RPMI7951 (cell line): ENCODE results near the gene CDK13. TPM values are rescaled to one million over a fixed set of nuclear protein-coding genes. Genes with fewer than 3 reads are reported as not detected.

Source experiments
- DNase-seq: peaks from one replicate; pipeline ENCODE4 v3.0.0-alpha.2; 2012; ENCODE audit warnings: low read depth
- total RNA-seq: library from RNA; depleted of rRNA; stranded (reverse); fragments of >200 nt; shearing (Covaris generic); gene quantifications from 2 replicates; pipeline ENCODE4 v1.2.3, GENCODE V29; 2014

Gene CDK13
- total RNA-seq, 1 experiment from 2014 or later = 43.1 TPM

- peak; percentile 14 for DNase-seq
Observed at GRCh38 chr7:40008223-40008815, 58.3 kb downstream of the CDK13 start.

- no peak for DNase-seq
Observed at GRCh38 chr7:40009301-40009700, 59.2 kb downstream of the CDK13 start.

- DNase-seq = no peak
Observed at GRCh38 chr7:40014376-40014775, 64.3 kb downstream of the CDK13 start.

DNA sequence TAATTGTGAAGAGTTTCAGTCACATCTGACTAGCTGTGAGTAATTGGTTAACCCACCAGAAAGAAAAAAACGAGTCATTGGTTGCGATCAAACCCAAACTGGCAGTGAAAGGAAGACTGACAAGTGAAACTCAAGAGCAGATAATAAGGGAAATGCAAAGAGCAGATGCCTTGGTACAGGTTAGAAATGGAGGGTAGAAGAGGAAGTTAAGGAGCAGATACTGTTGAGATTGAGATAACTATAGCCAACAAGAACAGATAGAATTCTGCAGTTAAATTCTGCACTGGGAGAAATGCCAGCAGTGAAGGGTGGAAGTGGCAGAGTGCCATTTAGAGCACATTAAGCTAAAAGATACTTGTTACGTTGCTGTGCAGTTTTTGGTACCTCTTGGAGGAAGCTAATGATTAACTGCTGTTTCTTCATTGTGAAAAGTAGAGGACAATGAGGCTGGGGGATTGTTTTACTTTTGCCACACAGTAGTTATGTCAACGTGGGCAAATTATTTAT is 65.8 kb downstream of the CDK13 start:
- peak; percentile 26 for DNase-seq

GRCh38 chr7:40019558-40019957 is 69.5 kb downstream of the CDK13 start:
- no peak for DNase-seq

DNA sequence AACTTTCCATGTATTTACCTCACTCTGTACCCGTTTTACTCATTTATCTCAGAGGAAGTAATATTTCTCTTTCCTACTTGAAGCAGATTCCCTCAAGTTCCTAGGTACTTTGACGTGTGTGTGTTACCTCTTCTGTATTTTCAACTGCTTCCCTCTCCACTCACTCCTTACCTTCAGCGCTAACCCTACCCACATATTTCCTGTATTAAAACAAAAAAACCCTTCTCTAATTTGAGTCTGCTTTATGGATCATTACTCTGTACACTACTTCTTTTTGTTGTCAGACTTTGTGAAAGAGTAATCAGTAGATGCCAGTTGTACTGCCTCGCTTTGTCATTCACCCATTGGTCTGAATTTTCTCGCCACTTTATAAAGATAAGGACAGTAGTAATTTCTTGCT is 74.0 kb downstream of the CDK13 start:
- no peak for DNase-seq

- no peak for DNase-seq
Observed at GRCh38 chr7:40024841-40025240, 74.8 kb downstream of the CDK13 start.

DNA sequence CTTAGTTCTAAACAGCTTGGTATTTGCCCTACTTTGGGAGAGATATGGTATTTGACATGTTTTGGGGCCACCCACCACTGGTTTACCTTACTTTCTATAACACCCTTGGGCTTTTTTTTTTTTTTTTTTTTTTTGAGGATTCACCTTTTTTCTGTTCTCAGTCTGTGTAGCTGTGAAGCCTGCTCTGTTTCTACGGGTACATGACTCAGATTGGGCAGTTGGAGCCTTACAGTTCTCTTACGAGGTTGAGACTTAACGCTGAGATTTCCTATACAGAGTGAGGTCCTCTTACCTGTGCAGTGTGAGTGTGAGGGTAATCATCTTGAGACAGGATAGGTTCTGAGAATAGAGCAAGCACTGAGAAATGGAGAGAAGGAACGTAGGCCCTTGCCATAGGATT is 77.5 kb downstream of the CDK13 start:
- DNase-seq = no peak

- no peak for DNase-seq
Observed at GRCh38 chr7:40033826-40034225, 83.8 kb downstream of the CDK13 start.

- no peak for DNase-seq
Observed at GRCh38 chr7:40041456-40041855, 91.4 kb downstream of the CDK13 start.

GRCh38 chr7:40043164-40043563 is 93.1 kb downstream of the CDK13 start:
- no peak for DNase-seq

DNA sequence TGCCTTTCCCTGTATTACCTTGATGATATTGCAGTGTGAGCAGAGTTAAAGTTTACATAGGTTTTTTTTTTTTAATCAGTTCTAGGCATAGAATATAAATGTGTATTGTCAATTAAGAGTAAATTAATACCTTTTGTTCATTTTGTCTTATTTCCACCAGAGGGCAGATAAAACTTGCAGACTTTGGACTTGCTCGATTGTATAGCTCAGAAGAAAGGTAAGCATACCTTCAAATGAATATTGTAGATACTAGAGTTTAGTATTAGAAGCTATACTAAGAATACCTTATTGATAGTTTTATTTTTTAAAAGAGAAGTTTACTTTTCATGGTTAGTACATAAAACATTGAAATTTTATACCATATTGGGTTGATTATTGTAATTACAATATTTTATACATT is 97.6 kb downstream of the CDK13 start:
- DNase-seq = no peak

DNA sequence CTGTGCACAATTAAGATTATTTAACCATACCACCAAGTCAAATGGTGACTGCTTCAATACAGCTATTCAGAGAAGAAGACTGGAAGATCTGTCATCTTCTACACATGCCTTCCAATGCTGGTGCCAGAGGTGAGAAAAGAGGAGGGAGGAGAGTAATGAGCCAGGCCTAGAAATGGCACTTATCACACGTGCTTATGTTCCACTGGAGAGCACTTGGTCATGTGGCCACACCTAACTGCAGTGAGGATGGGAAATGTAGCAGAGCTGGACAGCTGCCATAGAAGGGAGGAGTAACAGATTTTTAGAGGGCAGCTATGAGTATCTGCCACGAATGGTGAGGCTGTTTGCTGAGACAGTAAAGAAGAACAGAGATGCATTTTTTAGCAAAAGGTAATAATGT is 107.2 kb downstream of the CDK13 start:
- peak; percentile 67 for DNase-seq

DNA sequence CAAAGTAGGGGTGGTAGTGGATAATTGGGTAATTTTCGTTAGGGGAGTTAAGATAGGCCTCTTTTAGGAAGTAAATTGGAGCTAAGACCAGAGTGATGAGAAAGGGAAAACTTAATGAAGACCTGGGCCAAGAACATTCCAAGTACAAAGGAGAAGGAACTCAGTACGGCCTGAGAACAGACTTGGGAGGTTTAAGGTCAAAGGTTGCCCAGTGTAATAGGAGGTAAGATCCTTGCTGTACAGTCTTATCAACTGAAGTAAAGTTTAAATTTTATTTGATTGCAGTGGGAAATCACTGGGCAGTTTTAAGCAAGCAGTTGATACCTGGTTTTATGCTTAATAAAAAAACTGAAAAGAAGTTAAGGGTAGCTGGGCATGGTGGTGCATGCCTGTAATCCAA is 108.0 kb downstream of the CDK13 start:
- DNase-seq = no peak

DNA sequence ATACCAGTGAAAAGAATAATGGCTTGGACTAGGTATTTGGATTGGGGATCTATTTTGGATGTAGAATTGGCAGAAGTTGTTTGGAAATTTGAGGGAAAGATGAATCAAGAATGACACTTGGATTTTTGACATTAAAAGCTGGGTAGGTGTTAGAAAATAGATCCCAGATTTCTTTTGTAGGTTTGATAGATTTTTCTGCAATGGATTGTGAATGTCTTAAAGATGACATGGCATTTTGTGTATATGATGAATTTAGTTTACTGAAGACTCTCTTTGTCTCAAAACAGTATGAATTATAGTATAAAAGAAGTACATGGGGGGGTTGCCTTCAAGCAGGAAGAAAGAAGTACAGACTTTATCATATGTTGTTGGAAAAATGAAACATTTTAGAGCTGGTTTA is 108.6 kb downstream of the CDK13 start:
- peak; percentile 14 for DNase-seq

DNA sequence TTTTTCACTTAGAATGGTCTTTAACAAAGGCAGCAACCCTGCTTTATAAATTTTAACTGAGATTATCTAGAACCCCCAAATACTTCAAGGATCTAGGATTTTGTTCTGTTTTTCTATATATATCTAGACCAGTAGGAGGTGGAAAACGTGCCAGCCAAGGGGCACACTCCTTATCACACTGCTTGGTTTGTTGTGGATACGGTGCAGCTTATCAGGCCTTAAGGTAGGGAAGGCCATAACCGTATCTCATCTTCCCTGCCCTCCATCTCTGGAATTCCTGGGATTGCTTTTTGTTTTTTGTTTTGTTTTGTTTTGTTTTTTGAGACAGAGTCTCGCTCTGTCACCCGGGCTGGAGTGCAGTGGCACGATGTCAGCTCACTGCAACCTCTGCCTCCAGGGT is 109.0 kb downstream of the CDK13 start:
- DNase-seq = peak; percentile 9

- DNase-seq = no peak
Observed at GRCh38 chr7:40072268-40072667, 122.2 kb downstream of the CDK13 start.

GRCh38 chr7:40073239-40073638 is 123.2 kb downstream of the CDK13 start:
- DNase-seq = no peak

DNA sequence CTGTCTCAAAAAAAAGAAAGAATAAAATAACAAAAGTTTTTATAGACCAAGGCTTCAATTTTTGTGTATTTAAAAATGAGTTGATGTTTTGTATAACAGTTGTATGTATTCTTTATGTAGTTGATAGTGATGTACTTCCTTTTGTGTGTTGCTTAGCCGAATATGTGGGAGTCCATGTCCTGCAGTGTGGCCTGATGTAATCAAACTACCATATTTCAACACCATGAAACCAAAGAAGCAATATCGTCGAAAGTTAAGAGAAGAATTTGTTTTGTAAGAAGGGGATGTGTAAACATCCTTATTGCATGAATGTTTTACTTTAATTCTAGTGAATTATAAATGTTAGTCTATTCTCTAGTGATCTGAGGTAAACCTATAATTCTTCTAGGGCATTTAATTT is 127.8 kb downstream of the CDK13 start:
- no peak for DNase-seq

DNA sequence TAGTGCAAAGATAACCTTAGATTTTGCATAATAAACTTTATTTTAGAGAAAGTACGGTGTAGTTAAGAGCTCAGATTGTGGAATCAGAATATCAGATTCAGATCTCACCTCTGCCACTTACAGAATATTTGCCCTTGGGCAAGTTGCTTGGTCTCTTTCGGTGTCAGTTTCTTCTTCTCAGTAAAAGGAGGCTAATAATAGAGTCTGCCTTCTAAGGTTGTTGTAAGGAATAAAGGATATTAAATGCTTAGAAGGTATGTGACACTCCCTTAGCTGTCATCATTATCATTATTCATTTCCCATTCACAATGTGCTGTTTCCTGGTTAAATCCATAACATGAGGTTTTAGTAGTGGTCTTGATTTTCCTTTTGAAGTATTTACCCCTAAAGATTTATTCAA is 142.1 kb downstream of the CDK13 start:
- no peak for DNase-seq

DNA sequence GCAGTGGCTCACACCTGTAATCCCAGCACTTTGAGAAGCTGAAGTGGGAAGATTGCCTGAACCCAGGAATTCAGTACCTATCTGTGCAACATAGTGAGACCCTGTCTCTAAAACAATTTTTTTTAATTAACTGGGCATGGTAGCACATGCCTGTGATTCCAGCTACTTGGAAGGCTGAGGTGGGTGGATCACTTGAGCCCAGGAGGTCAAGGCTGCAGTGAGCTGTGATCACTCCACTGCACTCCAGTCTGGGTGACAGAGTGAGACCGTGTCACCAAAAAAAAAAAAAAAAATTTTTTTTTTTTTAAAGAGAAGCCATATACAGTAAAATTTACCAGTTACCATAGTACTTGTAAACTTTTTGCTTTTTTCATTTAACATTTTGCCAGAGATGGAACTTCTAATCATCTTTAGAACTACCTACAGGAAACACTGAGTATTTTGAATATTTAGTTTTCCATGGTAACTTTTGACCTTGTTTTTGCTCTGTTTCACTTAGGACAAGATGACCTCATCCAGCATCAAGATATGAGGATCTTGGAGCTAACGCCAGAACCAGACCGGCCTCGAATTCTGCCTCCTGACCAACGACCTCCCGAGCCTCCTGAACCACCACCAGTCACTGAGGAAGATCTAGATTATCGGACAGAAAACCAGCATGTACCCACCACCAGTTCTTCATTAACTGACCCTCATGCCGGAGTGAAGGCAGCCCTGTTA is 143.7 kb downstream of the CDK13 start:
- DNase-seq = no peak

GRCh38 chr7:40095230-40095629 is 145.2 kb downstream of the CDK13 start:
- no peak for DNase-seq

DNA sequence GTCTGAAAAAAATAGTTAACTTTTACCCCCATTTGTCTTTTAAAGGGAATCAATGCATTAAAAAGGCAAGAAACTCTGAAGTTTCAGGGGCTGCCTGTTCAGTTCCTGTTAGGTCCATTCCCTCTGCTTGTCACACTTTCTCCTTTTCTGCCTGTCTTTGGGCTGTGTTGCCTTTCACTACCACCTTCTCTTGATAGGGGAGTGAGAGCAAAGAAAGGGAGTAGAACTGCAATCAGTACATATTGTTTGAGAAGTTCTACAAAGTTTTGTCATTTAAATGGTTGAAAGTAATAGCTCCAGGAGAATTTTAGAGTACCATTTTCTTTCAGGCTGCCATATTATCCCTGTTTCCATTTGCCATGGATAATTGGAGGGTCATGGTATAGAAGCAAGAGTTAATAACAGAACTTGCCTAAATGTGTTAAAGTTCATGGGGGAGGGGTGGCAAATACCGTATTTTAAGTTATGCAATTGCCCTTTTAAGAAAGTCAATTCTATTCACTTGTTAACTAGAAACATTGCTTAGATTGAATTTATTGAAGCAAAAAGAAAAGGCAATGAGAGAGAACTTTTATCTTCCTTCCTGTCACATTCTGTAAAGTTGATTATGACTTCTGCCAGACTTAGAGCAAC is 145.8 kb downstream of the CDK13 start:
- no peak for DNase-seq
